WTC11 (cell line): ENCODE data around the gene PLA1A. TPM values are rescaled to one million over a fixed set of nuclear protein-coding genes. Genes with fewer than 3 reads are reported as not detected.

ENCODE experiments used
- ATAC-seq: fragments of 200-7000 bp; cut with Tn5 transposase; 2 replicates; pipeline ENCODE4 v1.10.0; 2021; ENCODE audit warnings: mild to moderate bottlenecking, moderate library complexity
- CTCF ChIA-PET: fragments of 300-600 bp; sonication (Branson Sonifier 250); formaldehyde crosslinking; loops from one replicate; lab custom pipeline; 2021; ENCODE audit warnings: antibody characterized with exemption; lab: Charles Lee
- POLR2A ChIA-PET: fragments of 350-600 bp; sonication (Branson Sonifier 250); formaldehyde crosslinking; loops from one replicate; lab custom pipeline; 2021; ENCODE audit warnings: antibody characterized with exemption; lab: Charles Lee
- DNase-seq: peaks from one replicate; pipeline ENCODE4 v3.0.0; 2021; ENCODE audit warnings: low spot score
- H3K27ac Mint-ChIP-seq: 2 replicates; pipeline ENCODE4 v1.8.0; 2021; ENCODE audit warnings: mixed read lengths
- H3K27me3 Mint-ChIP-seq: 2 replicates; pipeline ENCODE4 v1.8.0; 2021; ENCODE audit warnings: low read depth, mild to moderate bottlenecking, moderate library complexity, mixed read lengths
- H3K36me3 Mint-ChIP-seq: 2 replicates; pipeline ENCODE4 v1.8.0; 2021; ENCODE audit warnings: mixed read lengths
- H3K4me1 Mint-ChIP-seq: 2 replicates; pipeline ENCODE4 v1.8.0; 2022; ENCODE audit warnings: mixed read lengths
- H3K4me3 Mint-ChIP-seq: 2 replicates; pipeline ENCODE4 v1.8.0; 2021; ENCODE audit warnings: mild to moderate bottlenecking, moderate library complexity, mixed read lengths
- H3K9me3 Mint-ChIP-seq: 2 replicates; pipeline ENCODE4 v1.8.0; 2021; ENCODE audit warnings: mixed read lengths
- CREB1 ChIP-seq: sonication (generic); formaldehyde crosslinking; IDR thresholded peaks from 2 replicates; pipeline ENCODE4 v1.8.0; 2023; ENCODE audit warnings: mild to moderate bottlenecking, missing genetic modification reagents
- ELF4 ChIP-seq: sonication (generic); formaldehyde crosslinking; IDR thresholded peaks from 2 replicates; pipeline ENCODE4 v1.8.1; 2022; ENCODE audit warnings: low read depth, mild to moderate bottlenecking, moderate library complexity, missing genetic modification reagents
- ESRRA ChIP-seq: sonication (generic); formaldehyde crosslinking; IDR thresholded peaks from 2 replicates; pipeline ENCODE4 v1.8.1; 2022; ENCODE audit warnings: mild to moderate bottlenecking, missing genetic modification reagents, borderline replicate concordance
- GTF2I ChIP-seq: fragments of 250-450 bp; sonication (Bioruptor Pico); conservative IDR thresholded peaks from 2 replicates; pipeline ENCODE4 v1.4.0; 2021; ENCODE audit warnings: mild to moderate bottlenecking
- MLX ChIP-seq: sonication (generic); formaldehyde crosslinking; IDR thresholded peaks from 2 replicates; pipeline ENCODE4 v1.8.1; 2023; ENCODE audit warnings: mild to moderate bottlenecking, missing genetic modification reagents, moderate library complexity
- NR3C1 ChIP-seq: sonication (generic); formaldehyde crosslinking; conservative IDR thresholded peaks from 2 replicates; pipeline ENCODE4 v1.8.1; 2023; ENCODE audit warnings: low read depth, mild to moderate bottlenecking, missing genetic modification reagents
- PRDM15 ChIP-seq: sonication (generic); formaldehyde crosslinking; IDR thresholded peaks from 2 replicates; pipeline ENCODE4 v1.8.0; 2022; ENCODE audit warnings: missing genetic modification reagents
- PREB ChIP-seq: sonication (generic); formaldehyde crosslinking; IDR thresholded peaks from 2 replicates; pipeline ENCODE4 v1.8.1; 2022; ENCODE audit warnings: mild to moderate bottlenecking, missing genetic modification reagents, moderate library complexity, borderline replicate concordance
- TCF7 ChIP-seq: sonication (generic); formaldehyde crosslinking; IDR thresholded peaks from 2 replicates; pipeline ENCODE4 v1.8.0; 2022; ENCODE audit warnings: mild to moderate bottlenecking, low read depth, missing genetic modification reagents, moderate library complexity
- TEAD1 ChIP-seq: sonication (generic); formaldehyde crosslinking; IDR thresholded peaks from 2 replicates; pipeline ENCODE4 v1.8.0; 2022; ENCODE audit warnings: mild to moderate bottlenecking, missing genetic modification reagents
- USF1 ChIP-seq: sonication (generic); formaldehyde crosslinking; IDR thresholded peaks from 2 replicates; pipeline ENCODE4 v1.8.0; 2022; ENCODE audit warnings: mild to moderate bottlenecking, missing genetic modification reagents
- ZBTB43 ChIP-seq: sonication (generic); formaldehyde crosslinking; IDR thresholded peaks from 2 replicates; pipeline ENCODE4 v1.8.1; 2023; ENCODE audit warnings: mild to moderate bottlenecking, missing genetic modification reagents
- ZNF219 ChIP-seq: sonication (generic); formaldehyde crosslinking; IDR thresholded peaks from 2 replicates; pipeline ENCODE4 v1.8.0; 2023; ENCODE audit warnings: missing genetic modification reagents, mild to moderate bottlenecking, borderline replicate concordance
- total RNA-seq: library from RNA; stranded (reverse); gene quantifications from 3 replicates; pipeline ENCODE4 v1.2.3, GENCODE V29; 2021

Gene PLA1A
- total RNA-seq, 1 experiment from 2014 or later = not detected

GRCh38 chr3:119660474-119661440 is 63.1 kb downstream of the PLA1A start, which contains the start of gene POPDC2:
POPDC2 (minus strand) TSS chr3:119660589; CDS start chr3:119660423, 166 bp downstream.
- no peak for ATAC-seq

More at GRCh38 chr3:119660474-119661440, 63.1 kb downstream of the PLA1A start, which contains the start of gene POPDC2:
- CTCF ChIA-PET = interaction anchor here (1.4 kb wide), 1 partner anchor 60 kb away, joined by 5 read pairs; no protein-coding TSS in a partner anchor
- no peak for DNase-seq
- peaks cover 3% of the 10 kb centered on the region; the same call in 1 of the 2 replicates for H3K4me1 Mint-ChIP-seq
- TF ChIP-seq CREB1 = no peak
- no peak for TF ChIP-seq ZBTB43 (CRISPR knock-in tag)
- TF ChIP-seq MLX (CRISPR knock-in tag) = no peak
- no peak for TF ChIP-seq TCF7 (CRISPR knock-in tag)
- TF ChIP-seq USF1 = no peak
- no peak for TF ChIP-seq NR3C1 (CRISPR knock-in tag)
- TF ChIP-seq ELF4 (CRISPR knock-in tag) = no peak
- no peak for TF ChIP-seq PREB (CRISPR knock-in tag)
- TF ChIP-seq ESRRA (CRISPR knock-in tag) = no peak
- no peak for TF ChIP-seq ZNF219
- TF ChIP-seq GTF2I (CRISPR knock-in tag) = no peak
- TF ChIP-seq PRDM15 (CRISPR knock-in tag) = no peak
- TF ChIP-seq TEAD1 (CRISPR knock-in tag) = no peak
- no peaks in the 10 kb centered on the region for H3K9me3 Mint-ChIP-seq
- no peak within 1 kb of the TSS for H3K27ac Mint-ChIP-seq
- no peaks in the 10 kb centered on the region for H3K27me3 Mint-ChIP-seq
- H3K4me3 Mint-ChIP-seq = no peak within 1 kb of the TSS
- H3K36me3 Mint-ChIP-seq = no peaks in the 10 kb centered on the region
- POLR2A ChIA-PET = no interaction called here
